HG03565 (cell line): ENCODE measurements around the gene ZNF41.
"Not testable (repeated sequence)": the region's sequence is repeated elsewhere in the genome, so short reads cannot be mapped to it uniquely, and the experiment has no call there.

Source experiments
- ATAC-seq: cut with Tn5 transposase; IDR thresholded peaks from one replicate; pipeline ENCODE4 v1.9.1; 2021; ENCODE audit warnings: mild to moderate bottlenecking, moderate library complexity; ENCODE audit not compliant: unreplicated experiment

ZNF41 gene

GRCh38 chrX:47492133-47492532 lies 9.1 kb upstream of the ZNF41 start:
- ATAC-seq, result not testable (repeated sequence)

- no peak for ATAC-seq
Measured at GRCh38 chrX:47489507-47490275, 6.7 kb upstream of the ZNF41 start.

GRCh38 chrX:47484885-47485284 lies 1.9 kb upstream of the ZNF41 start:
- no peak for ATAC-seq

GRCh38 chrX:47483306-47484268 lies 565 bp upstream of the ZNF41 start:
- ATAC-seq, result no peak

DNA sequence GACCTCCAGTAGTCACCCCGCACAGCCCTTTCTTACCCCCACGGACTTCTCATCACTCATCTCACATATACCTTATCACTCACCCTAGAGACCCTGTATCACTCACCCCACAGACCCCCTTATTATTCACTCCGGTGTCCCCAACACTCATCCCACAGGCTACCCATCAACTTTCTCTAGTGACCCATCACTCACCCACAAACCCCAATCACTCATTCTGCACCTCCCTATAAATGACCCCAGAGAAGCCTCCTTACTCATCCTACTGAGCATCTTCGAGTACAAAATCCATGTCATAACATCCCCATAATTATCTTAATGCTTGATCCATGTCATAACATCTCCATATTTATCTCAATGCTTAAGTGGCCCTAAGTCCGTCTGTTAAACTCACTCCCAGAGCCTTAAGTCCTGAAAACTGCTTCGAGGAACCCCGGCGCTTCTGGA lies 934 bp downstream of the ZNF41 start:
- ATAC-seq, result peak; percentile 5

GRCh38 chrX:47481160-47481559 lies 1.9 kb downstream of the ZNF41 start:
- no peak for ATAC-seq

DNA sequence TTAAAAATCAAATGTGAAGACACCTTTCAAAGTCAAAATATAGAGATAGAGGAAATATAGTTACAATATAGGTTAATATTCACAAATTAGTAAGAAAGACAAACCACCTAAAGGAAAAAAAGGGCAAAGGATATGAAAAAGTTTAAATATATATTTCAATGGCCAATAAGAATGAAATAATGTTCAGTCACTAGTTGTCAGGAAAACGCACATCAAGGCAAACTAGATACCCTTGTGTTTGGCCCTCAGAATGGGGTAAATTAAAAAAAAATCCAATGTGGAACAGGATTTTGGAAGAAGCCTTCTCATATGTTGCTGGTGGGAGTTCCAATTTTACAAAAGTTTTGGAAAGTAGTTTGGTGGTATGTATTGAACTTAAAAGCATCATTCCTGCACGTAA lies 2.4 kb downstream of the ZNF41 start:
- no peak for ATAC-seq

GRCh38 chrX:47475476-47475875 lies 7.5 kb downstream of the ZNF41 start:
- ATAC-seq, result no peak

DNA sequence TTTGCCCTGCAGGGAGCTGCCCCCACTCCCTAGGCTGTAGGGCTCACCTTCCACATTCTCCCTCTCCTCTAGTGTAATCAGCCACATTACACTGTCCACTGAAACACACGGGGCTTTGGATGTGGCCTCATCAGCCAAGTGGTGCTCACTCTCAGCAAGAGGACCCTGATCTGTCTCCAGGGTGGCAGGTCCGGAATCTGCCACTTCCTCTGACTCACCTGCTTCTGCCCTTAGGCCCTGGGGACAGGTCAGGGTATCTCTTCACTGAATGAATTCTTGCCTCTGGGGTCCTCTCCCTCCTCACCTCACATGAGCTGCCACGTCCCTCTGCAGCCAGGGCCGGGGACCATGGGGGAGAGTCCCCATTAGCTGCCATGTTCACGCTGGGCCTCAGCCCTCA lies 15.9 kb downstream of the ZNF41 start:
- no peak for ATAC-seq

- no peak for ATAC-seq
Measured at GRCh38 chrX:47460561-47460960, 22.5 kb downstream of the ZNF41 start.

- ATAC-seq, result no peak
Measured at GRCh38 chrX:47458528-47458927, 24.5 kb downstream of the ZNF41 start.

- no peak for ATAC-seq
Measured at GRCh38 chrX:47456080-47456479, 26.9 kb downstream of the ZNF41 start.

DNA sequence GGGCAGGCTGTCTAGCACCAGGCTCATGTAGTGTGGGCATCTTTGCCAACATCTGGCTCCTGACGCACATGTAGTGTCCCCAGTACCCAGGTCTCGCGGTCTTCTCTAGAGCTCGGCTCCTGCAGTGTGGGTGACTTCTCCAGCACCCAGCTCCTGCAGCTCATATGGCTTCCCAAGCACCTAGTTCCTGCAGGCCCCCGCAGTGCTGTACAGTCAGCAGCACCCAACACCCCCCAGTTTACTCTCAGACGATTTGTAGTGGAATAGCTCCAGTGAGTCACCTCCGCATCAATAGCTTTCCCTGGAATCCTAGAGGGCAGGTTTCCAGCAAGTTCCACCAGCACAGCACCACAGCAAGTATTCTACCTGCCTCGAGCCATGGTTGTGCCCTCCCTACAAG lies 30.9 kb downstream of the ZNF41 start:
- ATAC-seq, result no peak

DNA sequence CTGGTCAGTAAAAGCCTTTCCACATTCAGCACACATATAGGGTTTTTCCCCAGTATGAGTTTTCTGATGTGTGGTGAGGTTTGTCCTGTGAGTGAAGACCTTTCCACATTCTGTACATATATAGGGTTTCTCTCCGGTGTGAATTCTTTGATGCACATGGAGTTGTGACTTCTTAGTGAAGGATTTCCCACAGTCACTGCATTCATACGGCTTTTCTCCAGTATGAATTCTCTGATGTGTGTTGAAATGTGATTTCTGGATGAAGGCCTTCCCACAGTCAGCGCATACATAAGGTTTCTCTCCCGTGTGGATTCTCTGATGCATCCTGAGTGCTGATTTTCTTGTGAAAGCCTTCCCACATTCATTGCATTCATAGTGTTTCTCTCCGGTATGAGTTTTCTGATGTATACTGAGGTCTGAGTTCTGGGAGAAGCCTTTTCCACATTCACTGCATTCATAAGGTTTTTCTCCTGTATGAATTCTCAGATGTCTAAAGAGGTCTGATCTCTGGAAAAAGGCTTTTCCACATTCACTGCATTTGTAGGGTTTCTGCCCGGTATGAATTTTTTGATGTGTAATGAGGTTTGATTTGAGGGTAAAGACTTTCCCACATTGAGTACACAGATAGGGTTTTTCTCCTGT lies 34.7 kb downstream of the ZNF41 start:
- ATAC-seq, result no peak

DNA sequence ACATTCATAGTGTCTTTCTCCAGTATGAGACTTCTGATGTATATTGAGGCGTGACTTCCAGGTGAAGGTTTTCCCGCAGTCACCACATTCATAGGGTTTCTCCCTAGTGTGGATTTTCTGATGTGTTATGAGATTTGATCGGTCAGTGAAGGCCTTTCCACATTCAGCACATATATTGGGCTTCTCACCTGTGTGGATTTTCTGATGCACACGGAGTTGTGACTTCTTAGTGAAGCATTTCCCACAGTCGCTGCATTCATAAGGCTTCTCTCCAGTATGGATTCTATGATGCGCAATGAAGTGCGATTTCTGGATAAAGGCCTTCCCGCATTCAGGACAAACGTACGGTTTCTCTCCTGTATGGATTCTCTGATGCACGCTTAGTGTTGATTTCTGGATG lies 35.4 kb downstream of the ZNF41 start:
- ATAC-seq, result no peak

- no peak for ATAC-seq
Measured at GRCh38 chrX:47446971-47447370, 36.1 kb downstream of the ZNF41 start.

DNA sequence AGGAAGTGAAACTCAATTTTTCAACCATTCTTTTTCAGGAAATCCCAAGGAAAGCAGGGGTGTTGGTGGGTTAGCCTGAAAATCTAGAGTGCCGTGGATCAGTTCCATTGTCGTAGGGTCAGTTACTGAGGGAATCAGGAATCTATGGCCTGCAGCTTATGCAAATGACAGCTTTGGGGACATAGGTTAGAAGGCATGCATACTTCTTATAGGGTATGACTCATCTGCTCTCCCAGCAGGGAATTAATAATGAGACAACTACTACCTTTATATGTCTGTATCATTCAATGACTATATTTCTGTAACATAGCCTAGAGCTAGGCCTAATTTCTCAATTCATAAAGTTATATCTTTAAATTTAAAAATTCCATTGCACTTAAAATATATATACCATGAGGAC lies 36.6 kb downstream of the ZNF41 start:
- no peak for ATAC-seq

- ATAC-seq, result no peak
Measured at GRCh38 chrX:47430925-47431324, 52.1 kb downstream of the ZNF41 start.

DNA sequence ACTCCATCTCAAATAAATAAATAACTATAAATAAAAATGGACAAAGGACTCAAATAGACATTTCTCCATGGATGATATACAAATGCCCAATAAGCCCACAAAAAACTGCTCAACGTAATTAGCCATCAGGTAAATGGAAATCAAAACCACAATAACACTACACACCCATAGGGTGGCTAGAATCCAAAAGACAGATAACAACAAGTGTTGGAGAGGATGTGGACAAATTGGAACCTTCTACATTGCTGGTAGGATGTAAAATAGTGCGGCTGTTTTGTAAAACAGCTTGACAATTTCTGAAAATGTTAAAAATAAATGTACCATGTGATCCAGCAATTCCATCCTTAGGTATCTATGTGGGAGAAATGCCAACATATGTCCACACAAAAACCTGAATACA lies 60.6 kb downstream of the ZNF41 start:
- no peak for ATAC-seq

- ATAC-seq, result no peak
Measured at GRCh38 chrX:47420962-47421361, 62.1 kb downstream of the ZNF41 start.

DNA sequence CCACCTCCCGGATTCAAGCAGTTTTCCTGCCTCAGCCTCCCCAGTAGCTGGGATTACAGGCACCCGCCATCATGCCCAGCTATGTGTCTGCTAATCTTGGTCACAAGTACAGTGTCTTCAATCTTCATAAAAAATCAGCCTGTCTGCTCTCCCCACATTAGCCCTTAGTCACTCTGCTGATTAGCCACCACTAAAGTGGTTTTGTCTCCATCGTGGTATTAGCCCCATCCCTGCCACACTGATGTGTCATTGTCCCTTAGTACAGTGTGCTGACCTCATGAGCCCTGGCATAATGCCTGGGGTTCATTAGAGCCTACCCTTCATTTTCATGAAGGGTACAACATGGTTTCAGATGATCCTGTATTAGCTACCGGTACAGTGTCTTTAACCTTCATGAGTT lies 62.8 kb downstream of the ZNF41 start:
- ATAC-seq, result no peak
